ENCODE data around the gene CAPN12. TPM values are rescaled to one million over a fixed set of nuclear protein-coding genes. Genes with fewer than 3 reads are reported as not detected.

CAPN12 gene
- total RNA-seq, 1 experiment from 2014 or later = 14.7 TPM

DNA sequence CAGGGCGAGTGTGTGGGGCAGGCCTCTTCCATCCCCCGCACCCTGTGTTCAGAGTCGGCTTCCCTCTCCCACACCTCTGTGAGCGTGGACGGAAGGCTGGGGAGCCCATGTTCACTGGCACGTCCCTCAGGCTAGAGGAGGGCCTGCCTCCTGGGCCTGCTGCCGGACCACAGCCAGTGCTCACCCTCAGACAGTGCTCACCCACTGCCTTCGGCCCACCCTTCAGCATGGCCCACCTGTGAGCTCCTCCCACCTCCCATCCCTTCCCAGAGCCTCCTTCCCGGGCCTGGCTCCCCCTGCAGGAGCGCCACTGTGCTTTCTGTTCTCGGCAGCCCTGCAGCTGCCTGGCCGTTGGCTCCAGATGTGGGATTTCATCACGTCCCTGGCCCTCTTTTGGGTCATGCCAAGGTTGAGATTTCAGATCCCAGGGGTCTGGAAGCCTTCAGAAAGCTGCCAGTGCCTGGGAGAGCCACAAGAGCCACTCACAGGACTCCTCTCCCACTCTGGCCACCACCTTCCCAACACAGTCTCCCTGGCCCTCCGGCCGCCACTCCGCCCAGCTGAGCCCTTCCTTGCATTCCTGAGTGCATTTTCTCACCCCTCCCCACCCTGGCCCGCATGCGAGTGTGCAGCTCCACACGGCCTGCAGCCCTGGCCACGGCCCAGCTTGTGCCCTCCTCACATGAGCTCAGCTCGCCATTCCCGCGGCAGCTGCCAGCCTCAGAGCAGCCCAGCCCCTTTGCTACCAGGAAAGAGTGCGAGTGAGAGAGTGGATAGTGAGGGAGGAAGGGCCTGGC lies 25.3 kb downstream of the CAPN12 start:
- Mint-ChIP-seq H3K4me1 (ENCODE audit: low read depth, unreplicated experiment) (peaks cover 20% of the 10 kb centered on the region), H3K36me3 (ENCODE audit: insufficient read depth, unreplicated experiment) (peaks cover 100% of the 10 kb centered on the region), H3K4me3 (ENCODE audit: low read depth, unreplicated experiment) (peak overlapping the region; percentile 40), H3K9me3 (ENCODE audit: low read depth, unreplicated experiment) (no peaks in the 10 kb centered on the region), H3K27me3 (ENCODE audit: unreplicated experiment) (no peaks in the 10 kb centered on the region), H3K27ac (ENCODE audit: unreplicated experiment) (peak overlapping the region; percentile 80)
- intact Hi-C loops (cut with micrococcal nuclease; ENCODE audit: unreplicated experiment) = no loop called here
- no TSS peak for BruUV-seq (replicated peaks)
- TF ChIP-seq, protein P1, sequence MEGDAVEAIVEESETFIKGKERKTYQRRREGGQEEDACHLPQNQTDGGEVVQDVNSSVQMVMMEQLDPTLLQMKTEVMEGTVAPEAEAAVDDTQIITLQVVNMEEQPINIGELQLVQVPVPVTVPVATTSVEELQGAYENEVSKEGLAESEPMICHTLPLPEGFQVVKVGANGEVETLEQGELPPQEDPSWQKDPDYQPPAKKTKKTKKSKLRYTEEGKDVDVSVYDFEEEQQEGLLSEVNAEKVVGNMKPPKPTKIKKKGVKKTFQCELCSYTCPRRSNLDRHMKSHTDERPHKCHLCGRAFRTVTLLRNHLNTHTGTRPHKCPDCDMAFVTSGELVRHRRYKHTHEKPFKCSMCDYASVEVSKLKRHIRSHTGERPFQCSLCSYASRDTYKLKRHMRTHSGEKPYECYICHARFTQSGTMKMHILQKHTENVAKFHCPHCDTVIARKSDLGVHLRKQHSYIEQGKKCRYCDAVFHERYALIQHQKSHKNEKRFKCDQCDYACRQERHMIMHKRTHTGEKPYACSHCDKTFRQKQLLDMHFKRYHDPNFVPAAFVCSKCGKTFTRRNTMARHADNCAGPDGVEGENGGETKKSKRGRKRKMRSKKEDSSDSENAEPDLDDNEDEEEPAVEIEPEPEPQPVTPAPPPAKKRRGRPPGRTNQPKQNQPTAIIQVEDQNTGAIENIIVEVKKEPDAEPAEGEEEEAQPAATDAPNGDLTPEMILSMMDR (IDR thresholded peaks at IDR 0.05; ENCODE audit: unreplicated experiment) = peak; percentile 16
- CTCF ChIA-PET = interaction anchor here (0.6 to 1.4 kb wide), 5 partner anchors 9 to 306 kb away, joined by 3 to 4 read pairs (median 3); no protein-coding TSS in a partner anchor
- DNase-seq = peak; percentile 77

DNA sequence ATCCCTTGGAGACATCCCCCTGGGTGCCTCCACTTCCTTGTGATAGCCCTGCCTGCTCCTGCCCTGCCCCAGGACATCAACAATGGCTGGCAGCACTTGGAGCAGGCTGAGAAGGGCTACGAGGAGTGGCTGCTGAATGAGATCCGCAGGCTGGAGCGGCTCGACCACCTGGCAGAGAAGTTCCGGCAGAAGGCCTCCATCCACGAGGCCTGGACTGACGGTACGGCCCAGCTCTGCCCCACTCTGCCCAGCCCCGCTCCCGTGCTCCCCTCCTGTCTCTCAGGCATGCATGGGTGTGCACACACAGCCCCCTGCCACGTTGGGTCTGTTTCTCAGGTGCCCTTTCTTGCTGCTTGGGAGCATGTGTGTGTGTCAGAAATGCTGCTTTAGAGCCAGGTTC lies 26.4 kb downstream of the CAPN12 start:
- Mint-ChIP-seq H3K36me3 (ENCODE audit: insufficient read depth, unreplicated experiment) (peaks cover 100% of the 10 kb centered on the region), H3K9me3 (ENCODE audit: low read depth, unreplicated experiment) (no peaks in the 10 kb centered on the region), H3K4me3 (ENCODE audit: low read depth, unreplicated experiment) (no peak overlapping the region), H3K4me1 (ENCODE audit: low read depth, unreplicated experiment) (peaks cover 27% of the 10 kb centered on the region), H3K27me3 (ENCODE audit: unreplicated experiment) (no peaks in the 10 kb centered on the region), H3K27ac (ENCODE audit: unreplicated experiment) (peak overlapping the region; percentile 40)
- BruUV-seq (replicated peaks) = no TSS peak
- intact Hi-C loops (cut with micrococcal nuclease; ENCODE audit: unreplicated experiment) = no loop called here
- TF ChIP-seq, protein P1 (IDR thresholded peaks at IDR 0.05; ENCODE audit: unreplicated experiment) = no peak
- no peak for DNase-seq
- CTCF ChIA-PET = no interaction called here

DNA sequence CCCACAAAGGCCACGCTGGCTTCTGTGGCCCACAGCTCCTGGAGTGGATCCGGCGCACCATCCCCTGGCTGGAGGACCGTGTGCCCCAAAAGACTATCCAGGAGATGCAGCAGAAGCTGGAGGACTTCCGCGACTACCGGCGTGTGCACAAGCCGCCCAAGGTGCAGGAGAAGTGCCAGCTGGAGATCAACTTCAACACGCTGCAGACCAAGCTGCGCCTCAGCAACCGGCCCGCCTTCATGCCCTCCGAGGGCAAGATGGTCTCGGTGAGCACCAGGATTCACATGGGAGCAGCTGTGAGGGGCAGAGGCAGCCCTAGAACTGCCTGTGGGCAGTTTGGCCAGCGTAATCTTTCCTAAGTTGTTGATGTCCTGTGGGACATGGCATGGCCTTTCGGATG lies 27.2 kb downstream of the CAPN12 start:
- no TSS peak for BruUV-seq (replicated peaks)
- Mint-ChIP-seq H3K27ac (ENCODE audit: unreplicated experiment) (peak overlapping the region; percentile 40), H3K36me3 (ENCODE audit: insufficient read depth, unreplicated experiment) (peaks cover 100% of the 10 kb centered on the region), H3K4me3 (ENCODE audit: low read depth, unreplicated experiment) (no peak overlapping the region), H3K9me3 (ENCODE audit: low read depth, unreplicated experiment) (no peaks in the 10 kb centered on the region), H3K4me1 (ENCODE audit: low read depth, unreplicated experiment) (peaks cover 27% of the 10 kb centered on the region), H3K27me3 (ENCODE audit: unreplicated experiment) (no peaks in the 10 kb centered on the region)
- TF ChIP-seq, protein P1 (IDR thresholded peaks at IDR 0.05; ENCODE audit: unreplicated experiment) = no peak
- no peak for DNase-seq
- CTCF ChIA-PET = interaction anchor here (0.7 kb wide), 1 partner anchor 23 kb away, joined by 4 read pairs; no protein-coding TSS in a partner anchor
- intact Hi-C loops (cut with micrococcal nuclease; ENCODE audit: unreplicated experiment) = no loop called here

GRCh38 chr19:38715555-38715954 lies 28.7 kb downstream of the CAPN12 start:
- H3K36me3 Mint-ChIP-seq (ENCODE audit: insufficient read depth, unreplicated experiment) = peaks cover 100% of the 10 kb centered on the region
- H3K4me1 Mint-ChIP-seq (ENCODE audit: low read depth, unreplicated experiment) = peaks cover 27% of the 10 kb centered on the region
- TF ChIP-seq, protein P1 (IDR thresholded peaks at IDR 0.05; ENCODE audit: unreplicated experiment) = no peak
- H3K27me3 Mint-ChIP-seq (ENCODE audit: unreplicated experiment) = no peaks in the 10 kb centered on the region
- H3K9me3 Mint-ChIP-seq (ENCODE audit: low read depth, unreplicated experiment) = no peaks in the 10 kb centered on the region
- no TSS peak for BruUV-seq (replicated peaks)
- intact Hi-C loops (cut with micrococcal nuclease; ENCODE audit: unreplicated experiment) = no loop called here
- H3K27ac Mint-ChIP-seq (ENCODE audit: unreplicated experiment) = no peak overlapping the region
- DNase-seq = no peak
- CTCF ChIA-PET = interaction anchor here (0.6 kb wide), 1 partner anchor 194 kb away, joined by 3 read pairs; no protein-coding TSS in a partner anchor
- no peak overlapping the region for H3K4me3 Mint-ChIP-seq (ENCODE audit: low read depth, unreplicated experiment)
